DND-41 (cell line): Measurements from ENCODE around the gene TMEM87B.

Experiments
- EZH2 ChIP-seq: IDR thresholded peaks from 3 replicates; pipeline ENCODE4 v1.6.1; 2012; ENCODE audit warnings: borderline replicate concordance, low read depth, mild to moderate bottlenecking, moderate library complexity, low read length, inconsistent platforms; ENCODE audit not compliant: severe bottlenecking
- TF ChIP-seq, protein P1 (sequence below): IDR thresholded peaks from 2 replicates; pipeline ENCODE4 v1.5.1; 2012; ENCODE audit warnings: borderline replicate concordance, low read length, moderate library complexity, mild to moderate bottlenecking; ENCODE audit not compliant: poor library complexity, severe bottlenecking; ENCODE audit errors: extremely low read depth

DNA sequence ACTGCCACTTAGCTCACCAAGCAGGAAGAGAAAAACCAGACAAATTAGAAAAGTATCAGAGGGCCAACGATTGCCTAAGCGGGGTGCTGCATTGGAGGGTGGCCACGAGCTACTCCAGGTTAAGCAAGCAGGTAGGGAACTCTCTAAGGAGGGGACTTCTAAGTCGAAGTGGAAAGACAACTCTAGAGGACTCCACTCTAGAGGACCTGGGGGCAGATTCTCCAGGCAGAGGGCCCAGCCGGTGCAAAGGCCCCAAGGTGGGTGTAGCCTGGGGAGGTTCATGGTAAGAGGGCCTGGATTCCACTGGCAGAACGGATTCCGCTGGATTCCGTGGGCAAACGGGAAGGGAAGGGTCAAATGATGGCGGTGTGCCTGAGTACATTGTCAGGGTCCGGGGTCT lies 95.8 kb downstream of the TMEM87B start:
- TF ChIP-seq, protein P1, sequence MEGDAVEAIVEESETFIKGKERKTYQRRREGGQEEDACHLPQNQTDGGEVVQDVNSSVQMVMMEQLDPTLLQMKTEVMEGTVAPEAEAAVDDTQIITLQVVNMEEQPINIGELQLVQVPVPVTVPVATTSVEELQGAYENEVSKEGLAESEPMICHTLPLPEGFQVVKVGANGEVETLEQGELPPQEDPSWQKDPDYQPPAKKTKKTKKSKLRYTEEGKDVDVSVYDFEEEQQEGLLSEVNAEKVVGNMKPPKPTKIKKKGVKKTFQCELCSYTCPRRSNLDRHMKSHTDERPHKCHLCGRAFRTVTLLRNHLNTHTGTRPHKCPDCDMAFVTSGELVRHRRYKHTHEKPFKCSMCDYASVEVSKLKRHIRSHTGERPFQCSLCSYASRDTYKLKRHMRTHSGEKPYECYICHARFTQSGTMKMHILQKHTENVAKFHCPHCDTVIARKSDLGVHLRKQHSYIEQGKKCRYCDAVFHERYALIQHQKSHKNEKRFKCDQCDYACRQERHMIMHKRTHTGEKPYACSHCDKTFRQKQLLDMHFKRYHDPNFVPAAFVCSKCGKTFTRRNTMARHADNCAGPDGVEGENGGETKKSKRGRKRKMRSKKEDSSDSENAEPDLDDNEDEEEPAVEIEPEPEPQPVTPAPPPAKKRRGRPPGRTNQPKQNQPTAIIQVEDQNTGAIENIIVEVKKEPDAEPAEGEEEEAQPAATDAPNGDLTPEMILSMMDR: no peak
- TF ChIP-seq EZH2: no peak
